HFFc6 (cell line): ENCODE data around the gene DUSP18. TPM values are rescaled to one million over a fixed set of nuclear protein-coding genes. Genes with fewer than 3 reads are reported as not detected.
A peak's percentile ranks its signal among the peaks of the same experiment; 100 is the strongest.

Experiments used
- DNase-seq: peaks from one replicate; pipeline ENCODE4 v3.0.0-alpha.2; 2018
- H3K27ac Mint-ChIP-seq: 2 replicates; pipeline ENCODE4 v1.8.0; 2020; ENCODE audit warnings: mild to moderate bottlenecking, mixed read lengths
- H3K27me3 Mint-ChIP-seq: 2 replicates; pipeline ENCODE4 v1.8.0; 2021; ENCODE audit warnings: mild to moderate bottlenecking, moderate library complexity, mixed read lengths; ENCODE audit not compliant: insufficient read depth
- H3K36me3 Mint-ChIP-seq: 2 replicates; pipeline ENCODE4 v1.8.0; 2021; ENCODE audit warnings: low read depth, mixed read lengths
- H3K4me1 Mint-ChIP-seq: 2 replicates; pipeline ENCODE4 v1.8.0; 2020; ENCODE audit warnings: low read depth, mixed read lengths
- H3K4me3 Mint-ChIP-seq: 2 replicates; pipeline ENCODE4 v1.8.0; 2020; ENCODE audit warnings: mild to moderate bottlenecking, moderate library complexity, mixed read lengths
- H3K9me3 Mint-ChIP-seq: 2 replicates; pipeline ENCODE4 v1.8.0; 2020; ENCODE audit warnings: mild to moderate bottlenecking, mixed read lengths
- total RNA-seq, 6 experiments: library from RNA; stranded (reverse); fragmentation: NEBNext Ultra II Directional; extraction: Animal tissue kit (Norgen Biotek cat#: 25700); gene quantifications; 2 replicates in 1 of 6; 3 replicates in 5 of 6; pipeline ENCODE4 v1.2.3, GENCODE V29; 2021
- TF ChIP-seq, protein P1 (sequence below): fragments of 200-600 bp; sonication (generic); IDR thresholded peaks from 2 replicates; pipeline ENCODE4 v1.5.0; 2021; ENCODE audit warnings: antibody characterized with exemption, mild to moderate bottlenecking

DUSP18 gene
- total RNA-seq, 6 experiments from 2014 or later, result 4.7 to 7.3 (median 6.0) TPM

DNA sequence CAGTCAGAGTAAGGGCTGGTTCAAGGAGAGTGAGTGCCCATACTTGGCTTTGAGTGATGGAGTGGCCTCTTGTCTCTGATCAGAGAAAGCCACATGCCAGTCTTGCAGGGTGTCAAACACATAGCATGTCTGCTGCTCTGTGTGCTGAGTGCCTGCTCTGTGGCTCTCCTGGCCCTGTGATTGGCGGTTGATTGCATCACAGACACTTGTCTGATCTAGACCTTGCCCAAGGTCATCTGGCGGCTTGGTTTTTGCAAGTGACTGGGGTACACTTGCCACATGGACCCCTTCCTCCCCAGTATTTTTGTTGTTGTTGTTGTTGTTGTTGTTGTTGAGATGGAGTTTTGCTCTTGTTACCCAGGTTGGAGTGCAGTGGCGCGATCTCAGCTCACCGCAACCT lies 37.3 kb upstream of the DUSP18 start:
- 0 out of 2 replicates have a peak, but pooled peaks cover 4% of the 10 kb centered on the region for H3K9me3 Mint-ChIP-seq
- DNase-seq, result no peak
- no peak overlapping the region for H3K27ac Mint-ChIP-seq
- H3K36me3 Mint-ChIP-seq, result no peaks in the 10 kb centered on the region
- peaks cover 4% of the 10 kb centered on the region for H3K27me3 Mint-ChIP-seq
- no peak overlapping the region for H3K4me3 Mint-ChIP-seq
- peaks cover 24% of the 10 kb centered on the region for H3K4me1 Mint-ChIP-seq
- TF ChIP-seq, protein P1, sequence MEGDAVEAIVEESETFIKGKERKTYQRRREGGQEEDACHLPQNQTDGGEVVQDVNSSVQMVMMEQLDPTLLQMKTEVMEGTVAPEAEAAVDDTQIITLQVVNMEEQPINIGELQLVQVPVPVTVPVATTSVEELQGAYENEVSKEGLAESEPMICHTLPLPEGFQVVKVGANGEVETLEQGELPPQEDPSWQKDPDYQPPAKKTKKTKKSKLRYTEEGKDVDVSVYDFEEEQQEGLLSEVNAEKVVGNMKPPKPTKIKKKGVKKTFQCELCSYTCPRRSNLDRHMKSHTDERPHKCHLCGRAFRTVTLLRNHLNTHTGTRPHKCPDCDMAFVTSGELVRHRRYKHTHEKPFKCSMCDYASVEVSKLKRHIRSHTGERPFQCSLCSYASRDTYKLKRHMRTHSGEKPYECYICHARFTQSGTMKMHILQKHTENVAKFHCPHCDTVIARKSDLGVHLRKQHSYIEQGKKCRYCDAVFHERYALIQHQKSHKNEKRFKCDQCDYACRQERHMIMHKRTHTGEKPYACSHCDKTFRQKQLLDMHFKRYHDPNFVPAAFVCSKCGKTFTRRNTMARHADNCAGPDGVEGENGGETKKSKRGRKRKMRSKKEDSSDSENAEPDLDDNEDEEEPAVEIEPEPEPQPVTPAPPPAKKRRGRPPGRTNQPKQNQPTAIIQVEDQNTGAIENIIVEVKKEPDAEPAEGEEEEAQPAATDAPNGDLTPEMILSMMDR, result no peak

GRCh38 chr22:30702856-30703255 lies 35.2 kb upstream of the DUSP18 start:
- Mint-ChIP-seq H3K27me3 (peaks cover 12% of the 10 kb centered on the region), H3K9me3 (no peaks in the 10 kb centered on the region), H3K36me3 (no peaks in the 10 kb centered on the region), H3K4me3 (no peak overlapping the region), H3K27ac (no peak overlapping the region), H3K4me1 (peaks cover 24% of the 10 kb centered on the region)
- TF ChIP-seq, protein P1, result no peak
- no peak for DNase-seq

DNA sequence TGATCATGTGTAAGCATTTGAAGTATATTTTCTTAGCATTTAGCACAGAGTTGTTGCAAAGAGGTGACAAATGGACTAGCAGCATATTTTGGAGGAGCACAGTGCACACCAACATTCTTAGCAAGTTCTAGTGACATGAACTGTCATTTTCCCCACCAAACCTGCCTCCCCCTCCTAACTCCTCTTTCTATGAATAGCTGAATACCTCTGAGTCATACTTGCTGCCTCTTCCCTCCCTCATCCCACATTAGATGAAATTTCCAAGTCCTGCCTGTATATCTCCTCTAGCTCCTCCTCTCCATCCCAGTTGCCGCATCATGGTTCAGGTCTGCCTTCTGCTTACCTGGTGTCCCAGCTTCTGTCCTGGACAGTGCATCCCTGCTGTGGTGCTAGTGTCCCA lies 34.2 kb upstream of the DUSP18 start:
- TF ChIP-seq, protein P1, result no peak
- no peak overlapping the region for H3K4me3 Mint-ChIP-seq
- H3K4me1 Mint-ChIP-seq, result peaks cover 24% of the 10 kb centered on the region
- peaks cover 21% of the 10 kb centered on the region for H3K27me3 Mint-ChIP-seq
- H3K36me3 Mint-ChIP-seq, result no peaks in the 10 kb centered on the region
- H3K9me3 Mint-ChIP-seq, result no peaks in the 10 kb centered on the region
- H3K27ac Mint-ChIP-seq, result no peak overlapping the region
- DNase-seq, result peak; percentile 3

- no peaks in the 10 kb centered on the region for H3K36me3 Mint-ChIP-seq
- no peak overlapping the region for H3K27ac Mint-ChIP-seq
- H3K27me3 Mint-ChIP-seq, result peaks cover 33% of the 10 kb centered on the region
- DNase-seq, result no peak
- no peak overlapping the region for H3K4me3 Mint-ChIP-seq
- TF ChIP-seq, protein P1, result no peak
- H3K9me3 Mint-ChIP-seq, result no peaks in the 10 kb centered on the region
- peaks cover 8% of the 10 kb centered on the region for H3K4me1 Mint-ChIP-seq
Measured at GRCh38 chr22:30697975-30698374, 30.3 kb upstream of the DUSP18 start.

GRCh38 chr22:30695871-30696655 lies 28.4 kb upstream of the DUSP18 start:
- no peaks in the 10 kb centered on the region for H3K4me1 Mint-ChIP-seq
- H3K27ac Mint-ChIP-seq, result no peak overlapping the region
- no peaks in the 10 kb centered on the region for H3K36me3 Mint-ChIP-seq
- H3K9me3 Mint-ChIP-seq, result no peaks in the 10 kb centered on the region
- TF ChIP-seq, protein P1, result no peak
- H3K27me3 Mint-ChIP-seq, result peaks cover 44% of the 10 kb centered on the region
- H3K4me3 Mint-ChIP-seq, result 0 out of 2 replicates have a peak overlapping the region, but pooled peaks have one; percentile 11
- no peak for DNase-seq
